DMS114 treated with DMSO at 0.1 percent for 48 hours (cell line): ENCODE results near the gene OBI1.

Experiments
- DNase-seq: peaks from one replicate; lab custom pipeline; 2025; ENCODE audit not compliant: unreplicated experiment; lab: John Stamatoyannopoulos, UW

Gene OBI1

DNA sequence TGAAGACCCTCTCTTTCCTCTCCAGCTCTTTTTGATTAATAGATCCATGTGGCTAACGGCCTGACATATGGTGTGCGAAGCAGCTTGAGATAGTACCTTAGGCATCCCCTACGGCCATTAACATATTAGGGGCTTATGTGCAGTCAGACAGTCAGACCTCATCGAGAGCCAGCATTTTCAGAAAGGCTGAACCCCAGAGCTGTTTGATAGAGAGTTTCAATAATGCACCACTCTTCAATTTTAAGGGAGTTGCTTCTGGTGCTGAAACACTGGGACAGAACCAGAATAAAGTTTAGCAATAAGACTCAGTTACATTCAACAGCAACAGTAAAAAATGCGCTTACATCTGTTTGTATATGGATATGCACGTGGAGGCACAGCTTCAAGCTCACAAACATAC is 66.4 kb downstream of the OBI1 start:
- no peak for DNase-seq

GRCh38 chr13:78589206-78589605 is 69.7 kb downstream of the OBI1 start:
- DNase-seq, result no peak

DNA sequence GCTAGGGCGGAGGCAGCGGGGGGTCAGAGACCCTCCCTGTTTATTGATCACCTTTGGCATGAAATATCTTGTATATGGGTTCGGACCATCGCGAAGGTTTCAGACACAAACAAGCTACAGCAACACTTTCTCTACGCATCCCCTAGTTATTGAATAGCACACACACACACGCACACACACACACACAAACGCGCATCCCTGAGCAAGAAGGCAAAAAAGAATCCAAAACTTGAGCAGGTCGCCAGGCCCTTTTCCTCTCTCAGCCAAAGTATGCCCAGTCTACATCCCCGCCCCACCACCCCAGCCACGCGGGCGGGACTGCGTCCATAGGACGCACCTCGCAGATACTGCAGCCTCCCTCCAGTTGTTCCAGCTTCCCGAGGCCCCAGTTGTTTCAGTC is 71.6 kb downstream of the OBI1 start:
- DNase-seq, result no peak

GRCh38 chr13:78586706-78587105 is 72.2 kb downstream of the OBI1 start:
- no peak for DNase-seq

GRCh38 chr13:78576261-78576660 is 82.7 kb downstream of the OBI1 start:
- DNase-seq, result no peak

- DNase-seq, result no peak
Measured at GRCh38 chr13:78572459-78572858, 86.5 kb downstream of the OBI1 start.

- no peak for DNase-seq
Measured at GRCh38 chr13:78569029-78569428, 89.9 kb downstream of the OBI1 start.

DNA sequence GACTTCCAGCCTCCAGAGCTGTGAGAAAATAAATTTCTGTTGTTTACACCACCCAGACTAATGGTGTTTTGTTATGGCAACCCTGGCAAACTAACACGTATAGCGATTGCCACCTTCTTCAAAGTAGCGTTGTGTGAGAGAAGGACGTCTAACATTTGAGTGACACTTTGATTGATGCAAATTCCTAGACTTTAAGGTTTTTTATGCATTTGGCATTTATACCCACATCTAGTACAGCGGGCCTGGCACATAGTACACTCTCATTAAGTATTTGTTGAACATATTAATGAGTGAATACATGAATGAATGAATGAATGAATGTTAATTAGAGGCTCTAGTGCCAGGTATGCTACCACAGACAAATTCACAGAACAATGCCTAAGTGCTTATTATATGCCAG is 92.3 kb downstream of the OBI1 start:
- DNase-seq, result no peak
